Hepatocyte (in vitro differentiated cells): ENCODE data around the gene RPS24. TPM values are rescaled to one million over a fixed set of nuclear protein-coding genes. Genes with fewer than 3 reads are reported as not detected.

ENCODE experiments used
- DNase-seq: peaks from one replicate; pipeline ENCODE4 v3.0.0-alpha.2; 2016; ENCODE audit warnings: low spot score
- H2AFZ ChIP-seq: fragments of 200-600 bp; sonication (generic); 2 replicates; pipeline ENCODE4 v1.6.0; 2016; ENCODE audit warnings: antibody characterized with exemption, mild to moderate bottlenecking
- H3K27ac ChIP-seq: fragments of 200-600 bp; sonication (generic); 2 replicates; pipeline ENCODE4 v1.5.1; 2016; ENCODE audit warnings: mild to moderate bottlenecking
- H3K27me3 ChIP-seq: fragments of 200-600 bp; sonication (generic); 2 replicates; pipeline ENCODE4 v1.6.1; 2016
- H3K36me3 ChIP-seq: fragments of 200-600 bp; sonication (generic); replicated peaks from 2 replicates; pipeline ENCODE4 v1.5.1; 2016; ENCODE audit warnings: low read depth; ENCODE audit not compliant: insufficient read depth
- H3K4me1 ChIP-seq: fragments of 200-600 bp; sonication (generic); 2 replicates; pipeline ENCODE4 v1.5.1; 2016; ENCODE audit warnings: mild to moderate bottlenecking, moderate library complexity; ENCODE audit not compliant: insufficient read depth
- H3K4me2 ChIP-seq: fragments of 200-600 bp; sonication (generic); 2 replicates; pipeline ENCODE4 v1.6.0; 2016
- H3K4me3 ChIP-seq: fragments of 200-600 bp; sonication (generic); 2 replicates; pipeline ENCODE4 v1.5.1; 2016; ENCODE audit warnings: mild to moderate bottlenecking
- H3K79me2 ChIP-seq: fragments of 200-600 bp; sonication (generic); 2 replicates; pipeline ENCODE4 v1.6.0; 2017; ENCODE audit warnings: mild to moderate bottlenecking
- H3K9me2 ChIP-seq: fragments of 200-600 bp; sonication (generic); replicated peaks from 2 replicates; pipeline ENCODE4 v1.6.0; 2017; ENCODE audit warnings: mild to moderate bottlenecking; ENCODE audit not compliant: insufficient read depth
- H3K9me3 ChIP-seq: fragments of 200-600 bp; sonication (generic); 2 replicates; pipeline ENCODE4 v1.5.1; 2016; ENCODE audit warnings: low read depth, mild to moderate bottlenecking
- H4K20me1 ChIP-seq: fragments of 200-600 bp; sonication (generic); 2 replicates; pipeline ENCODE4 v1.6.0; 2016; ENCODE audit warnings: mild to moderate bottlenecking; ENCODE audit not compliant: insufficient read depth, poor library complexity, severe bottlenecking
- EZH2 ChIP-seq: fragments of 200-600 bp; sonication (generic); IDR thresholded peaks from 2 replicates; pipeline ENCODE4 v1.6.1; 2016; ENCODE audit warnings: antibody characterized with exemption, mild to moderate bottlenecking, borderline replicate concordance
- EZH2phosphoT487 ChIP-seq: fragments of 200-600 bp; sonication (generic); IDR thresholded peaks from one replicate; pipeline ENCODE4 v1.6.1; 2018; ENCODE audit warnings: antibody characterized with exemption, mild to moderate bottlenecking, low read depth, moderate library complexity; ENCODE audit not compliant: unreplicated experiment, severe bottlenecking
- WGBS: methylation state at CpG from one replicate; pipeline ENCODE4 v1.1.6; 2016; ENCODE audit warnings: low lambda C conversion rate; ENCODE audit errors: missing lambda C conversion rate; 5-methylcytosine and 5-hydroxymethylcytosine counted together
- polyA plus RNA-seq: library from polyadenylated mRNA; unstranded; fragments of >200 nt; fragmentation: Nextera tagmentation; extraction: Ambion mirVana; gene quantifications from 2 replicates; pipeline ENCODE4 v1.2.1, GENCODE V29; 2016
- total RNA-seq: library from RNA; depleted of rRNA; stranded (reverse); fragments of >200 nt; gene quantifications from 2 replicates; pipeline ENCODE4 v1.2.3, GENCODE V29; 2014
- TF ChIP-seq, protein P1 (sequence below): fragments of 200-600 bp; sonication (generic); IDR thresholded peaks from 2 replicates; pipeline ENCODE4 v1.5.1; 2016; ENCODE audit warnings: antibody characterized with exemption, mild to moderate bottlenecking; ENCODE audit not compliant: poor library complexity

The RPS24 gene
- total and polyA plus RNA-seq, 2 experiments from 2014 or later, result 391 to 2,225 TPM

- H3K36me3 ChIP-seq, result peaks cover 6% of the 10 kb centered on the region
- DNase-seq, result no peak
- TF ChIP-seq EZH2phosphoT487 (no peak), EZH2 (no peak)
- TF ChIP-seq, protein P1, sequence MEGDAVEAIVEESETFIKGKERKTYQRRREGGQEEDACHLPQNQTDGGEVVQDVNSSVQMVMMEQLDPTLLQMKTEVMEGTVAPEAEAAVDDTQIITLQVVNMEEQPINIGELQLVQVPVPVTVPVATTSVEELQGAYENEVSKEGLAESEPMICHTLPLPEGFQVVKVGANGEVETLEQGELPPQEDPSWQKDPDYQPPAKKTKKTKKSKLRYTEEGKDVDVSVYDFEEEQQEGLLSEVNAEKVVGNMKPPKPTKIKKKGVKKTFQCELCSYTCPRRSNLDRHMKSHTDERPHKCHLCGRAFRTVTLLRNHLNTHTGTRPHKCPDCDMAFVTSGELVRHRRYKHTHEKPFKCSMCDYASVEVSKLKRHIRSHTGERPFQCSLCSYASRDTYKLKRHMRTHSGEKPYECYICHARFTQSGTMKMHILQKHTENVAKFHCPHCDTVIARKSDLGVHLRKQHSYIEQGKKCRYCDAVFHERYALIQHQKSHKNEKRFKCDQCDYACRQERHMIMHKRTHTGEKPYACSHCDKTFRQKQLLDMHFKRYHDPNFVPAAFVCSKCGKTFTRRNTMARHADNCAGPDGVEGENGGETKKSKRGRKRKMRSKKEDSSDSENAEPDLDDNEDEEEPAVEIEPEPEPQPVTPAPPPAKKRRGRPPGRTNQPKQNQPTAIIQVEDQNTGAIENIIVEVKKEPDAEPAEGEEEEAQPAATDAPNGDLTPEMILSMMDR, result no peak
- H3K4me1 ChIP-seq, result peaks cover 9% of the 10 kb centered on the region
- no peaks in the 10 kb centered on the region for H3K9me3 ChIP-seq
- WGBS, result 100% methylated on average over 3 of the region's 3 CpGs
- H3K9me2 ChIP-seq, result no peaks in the 10 kb centered on the region
- no peak overlapping the region for H2AFZ ChIP-seq
- H3K4me3 ChIP-seq, result no peak overlapping the region
- peaks cover 20% of the 10 kb centered on the region for H3K79me2 ChIP-seq
- H3K4me2 ChIP-seq, result no peak overlapping the region
- H4K20me1 ChIP-seq, result no peaks in the 10 kb centered on the region
- no peak overlapping the region for H3K27ac ChIP-seq
- no peaks in the 10 kb centered on the region for H3K27me3 ChIP-seq
Observed at GRCh38 chr10:78023741-78024140, 9.9 kb upstream of the RPS24 start.

DNA sequence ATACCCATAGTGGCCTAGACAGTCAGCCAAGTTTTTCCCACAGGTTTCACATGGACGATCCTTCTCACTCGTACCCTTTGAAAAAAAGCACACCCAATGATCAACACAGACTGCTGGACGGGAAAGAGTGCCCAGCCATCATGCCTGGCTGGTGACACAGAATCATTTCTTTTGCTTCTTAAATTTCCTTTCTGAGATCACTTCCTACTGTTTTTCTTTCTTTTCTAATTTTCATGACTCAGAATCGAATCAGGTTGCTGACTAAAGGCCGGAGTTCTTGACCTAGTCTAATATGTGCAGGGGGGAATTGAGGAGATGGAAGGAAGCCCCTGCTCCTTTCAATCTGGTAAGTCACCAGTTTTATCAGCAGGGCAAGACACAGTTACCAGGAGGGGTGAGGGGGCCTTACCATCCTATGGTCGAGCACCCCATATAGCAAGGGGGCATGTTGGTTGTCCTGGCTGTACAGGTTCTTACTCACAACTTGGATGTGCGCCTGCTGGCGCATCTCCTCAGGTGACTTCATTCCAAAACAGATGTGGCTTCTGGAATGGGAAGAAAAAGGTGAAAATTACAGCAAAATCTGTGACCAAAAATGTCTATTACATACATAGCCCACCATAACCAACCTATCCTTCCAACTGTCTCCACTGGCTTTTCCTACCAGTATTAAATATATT lies 7.8 kb upstream of the RPS24 start:
- Histone ChIP-seq H3K4me1 (peaks cover 9% of the 10 kb centered on the region), H3K9me2 (no peaks in the 10 kb centered on the region), H3K4me3 (no peak overlapping the region), H3K27me3 (no peaks in the 10 kb centered on the region), H3K27ac (no peak overlapping the region), H3K4me2 (no peak overlapping the region), H4K20me1 (no peaks in the 10 kb centered on the region), H3K36me3 (peaks cover 6% of the 10 kb centered on the region), H3K79me2 (peaks cover 24% of the 10 kb centered on the region), H3K9me3 (no peaks in the 10 kb centered on the region), H2AFZ (no peak overlapping the region)
- no peak for DNase-seq
- TF ChIP-seq EZH2 (no peak), EZH2phosphoT487 (no peak)
- TF ChIP-seq, protein P1, result no peak
- WGBS, result 97% methylated on average over 8 of the region's 8 CpGs

DNA sequence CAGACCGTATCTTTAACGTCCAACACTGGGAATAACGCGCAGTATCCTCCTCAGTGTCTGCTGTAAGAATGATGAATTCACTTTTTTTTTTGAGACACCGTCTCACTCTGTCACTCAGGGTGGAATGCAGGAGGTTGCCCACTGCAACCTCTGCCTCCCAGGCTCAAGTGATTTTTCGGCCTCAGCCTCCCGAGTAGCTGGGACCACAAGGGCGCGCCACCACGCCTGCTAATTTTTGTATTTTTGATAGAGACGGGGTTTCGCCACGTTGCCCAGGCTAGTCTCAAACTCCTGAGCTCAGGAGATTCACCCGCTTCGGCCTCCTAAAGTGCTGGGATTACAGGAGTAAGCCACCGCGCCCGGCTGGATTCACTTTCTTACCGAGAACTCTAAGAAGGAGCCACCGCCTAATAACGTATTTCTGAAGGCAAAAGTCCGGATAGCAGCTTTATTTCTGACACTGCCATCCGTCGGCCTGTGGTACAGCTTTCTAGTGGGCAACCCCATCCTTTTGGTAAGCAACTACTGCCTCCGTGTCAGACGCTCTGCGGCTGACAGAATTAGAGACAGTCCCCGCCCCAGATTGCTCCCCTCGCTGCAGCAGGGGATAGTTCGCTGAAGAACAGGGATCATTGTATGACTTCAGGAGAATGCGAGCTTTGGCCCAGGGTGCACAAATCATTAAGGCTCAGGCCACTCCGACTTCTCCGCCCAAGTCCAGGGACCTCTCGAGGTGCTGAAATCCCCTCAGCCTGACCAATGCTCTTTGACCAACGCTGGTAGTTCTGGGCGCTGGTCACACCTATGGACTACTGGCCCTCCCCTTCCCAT lies 5.0 kb upstream of the RPS24 start:
- Histone ChIP-seq H3K27me3 (no peaks in the 10 kb centered on the region), H4K20me1 (no peaks in the 10 kb centered on the region), H3K4me3 (peak overlapping the region; percentile 80), H3K9me3 (no peaks in the 10 kb centered on the region), H3K27ac (peak overlapping the region; percentile 84), H3K79me2 (peaks cover 24% of the 10 kb centered on the region), H3K4me1 (peaks cover 9% of the 10 kb centered on the region), H3K36me3 (no peaks in the 10 kb centered on the region), H3K4me2 (peak overlapping the region; percentile 80), H2AFZ (peak overlapping the region; percentile 86), H3K9me2 (no peaks in the 10 kb centered on the region)
- TF ChIP-seq EZH2 (no peak), EZH2phosphoT487 (no peak)
- TF ChIP-seq, protein P1, result no peak
- DNase-seq, result peak; percentile 57
- WGBS, result 40% methylated on average over 36 of the region's 36 CpGs
